ENCODE results near the gene GRPEL1.

GRPEL1 gene

GRCh38 chr4:7067452-7068278 is at the start of gene GRPEL1:
Gene GRPEL1, minus strand, starts transcription at chr4:7068064. Its CDS starts 32 bp downstream, at chr4:7068032.
- peak within 1 kb of the TSS; percentile 55 for H3K27ac ChIP-seq (ENCODE audit: low read length)

GRCh38 chr4:7116705-7117104 is 48.8 kb upstream of the GRPEL1 start:
- TF ChIP-seq CTCF (IDR thresholded peaks at IDR 0.05; ENCODE audit: low read depth, low read length): no peak
- TF ChIP-seq EZH2phosphoT487 (IDR thresholded peaks at IDR 0.05; ENCODE audit: low read depth): no peak
- no peak overlapping the region for H2AFZ ChIP-seq (ENCODE audit: low read depth, low read length)
- no peak overlapping the region for H3K27ac ChIP-seq (ENCODE audit: low read length)
- H3K36me3 ChIP-seq (replicated peaks; ENCODE audit: low read depth, low read length): no peaks in the 10 kb centered on the region
- H3K9ac ChIP-seq (ENCODE audit: low read length): no peak overlapping the region
- H3K4me1 ChIP-seq (ENCODE audit: low read length): no peaks in the 10 kb centered on the region
- no peaks in the 10 kb centered on the region for H4K20me1 ChIP-seq (ENCODE audit: insufficient read depth, low read length)
- no peak overlapping the region for H3K4me3 ChIP-seq (ENCODE audit: low read length)
- no peak overlapping the region for H3K4me2 ChIP-seq (ENCODE audit: low read length)
- no peaks in the 10 kb centered on the region for H3K9me3 ChIP-seq (ENCODE audit: insufficient read depth, low read length)
- no peaks in the 10 kb centered on the region for H3K27me3 ChIP-seq (ENCODE audit: low read depth, low read length)
- H3K79me2 ChIP-seq (ENCODE audit: low read length): no peaks in the 10 kb centered on the region

More at GRCh38 chr4:7067452-7068278, at the start of gene GRPEL1:
- Histone ChIP-seq H3K4me2 (ENCODE audit: low read length) (peak within 1 kb of the TSS; percentile 93), H3K9me3 (ENCODE audit: insufficient read depth, low read length) (no peaks in the 10 kb centered on the region), H3K27me3 (ENCODE audit: low read depth, low read length) (peaks cover 12% of the 10 kb centered on the region; the same call in 1 of the 2 replicates), H3K79me2 (ENCODE audit: low read length) (peaks cover 50% of the 10 kb centered on the region), H3K4me3 (ENCODE audit: low read length) (peak within 1 kb of the TSS; percentile 93), H4K20me1 (ENCODE audit: insufficient read depth, low read length) (peaks cover 33% of the 10 kb centered on the region), H3K4me1 (ENCODE audit: low read length) (peaks cover 17% of the 10 kb centered on the region), H3K9ac (ENCODE audit: low read length) (peak within 1 kb of the TSS; percentile 89), H3K36me3 (replicated peaks; ENCODE audit: low read depth, low read length) (peaks cover 34% of the 10 kb centered on the region), H2AFZ (ENCODE audit: low read depth, low read length) (peak within 1 kb of the TSS; percentile 90)
- peak; percentile 17; the same call in 1 of the 2 replicates for TF ChIP-seq CTCF (IDR thresholded peaks at IDR 0.05; ENCODE audit: low read depth, low read length)
- TF ChIP-seq EZH2phosphoT487 (IDR thresholded peaks at IDR 0.05; ENCODE audit: low read depth): no peak

GRCh38 chr4:7115557-7116340 is 47.9 kb upstream of the GRPEL1 start:
- H3K4me3 ChIP-seq (ENCODE audit: low read length): no peak overlapping the region
- H3K4me2 ChIP-seq (ENCODE audit: low read length): no peak overlapping the region
- no peak overlapping the region for H2AFZ ChIP-seq (ENCODE audit: low read depth, low read length)
- H3K27ac ChIP-seq (ENCODE audit: low read length): no peak overlapping the region
- no peaks in the 10 kb centered on the region for H3K27me3 ChIP-seq (ENCODE audit: low read depth, low read length)
- H3K79me2 ChIP-seq (ENCODE audit: low read length): no peaks in the 10 kb centered on the region
- TF ChIP-seq CTCF (IDR thresholded peaks at IDR 0.05; ENCODE audit: low read depth, low read length): no peak
- no peak for TF ChIP-seq EZH2phosphoT487 (IDR thresholded peaks at IDR 0.05; ENCODE audit: low read depth)
- no peaks in the 10 kb centered on the region for H3K36me3 ChIP-seq (replicated peaks; ENCODE audit: low read depth, low read length)
- no peaks in the 10 kb centered on the region for H3K9me3 ChIP-seq (ENCODE audit: insufficient read depth, low read length)
- no peaks in the 10 kb centered on the region for H4K20me1 ChIP-seq (ENCODE audit: insufficient read depth, low read length)
- no peaks in the 10 kb centered on the region for H3K4me1 ChIP-seq (ENCODE audit: low read length)
- no peak overlapping the region for H3K9ac ChIP-seq (ENCODE audit: low read length)

DNA sequence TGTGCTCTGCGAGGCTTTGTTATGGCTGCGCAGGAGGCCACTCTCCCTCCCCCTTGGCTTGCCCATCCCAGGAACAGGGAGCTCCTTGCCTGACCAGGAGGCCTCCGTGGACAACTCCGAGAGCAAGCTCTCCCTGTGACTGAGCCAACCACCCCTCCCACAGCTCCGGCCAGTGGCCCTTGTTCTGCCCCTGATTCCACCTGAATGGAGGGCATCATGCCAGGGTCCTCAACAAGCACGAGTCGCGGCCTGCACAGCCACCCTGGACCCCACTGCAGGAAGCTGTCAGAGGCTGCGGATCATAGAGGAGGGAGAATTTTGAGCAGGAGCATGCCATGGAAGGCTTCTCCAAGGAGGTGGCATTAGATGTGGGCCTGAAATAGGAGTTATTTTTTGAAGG is 44.8 kb upstream of the GRPEL1 start:
- Histone ChIP-seq H3K79me2 (ENCODE audit: low read length) (no peaks in the 10 kb centered on the region), H3K27ac (ENCODE audit: low read length) (no peak overlapping the region), H3K9ac (ENCODE audit: low read length) (no peak overlapping the region), H3K4me2 (ENCODE audit: low read length) (no peak overlapping the region), H2AFZ (ENCODE audit: low read depth, low read length) (no peak overlapping the region), H3K4me3 (ENCODE audit: low read length) (no peak overlapping the region), H3K9me3 (ENCODE audit: insufficient read depth, low read length) (no peaks in the 10 kb centered on the region), H3K36me3 (replicated peaks; ENCODE audit: low read depth, low read length) (no peaks in the 10 kb centered on the region), H4K20me1 (ENCODE audit: insufficient read depth, low read length) (no peaks in the 10 kb centered on the region), H3K4me1 (ENCODE audit: low read length) (no peaks in the 10 kb centered on the region), H3K27me3 (ENCODE audit: low read depth, low read length) (no peaks in the 10 kb centered on the region)
- no peak for TF ChIP-seq EZH2phosphoT487 (IDR thresholded peaks at IDR 0.05; ENCODE audit: low read depth)
- no peak for TF ChIP-seq CTCF (IDR thresholded peaks at IDR 0.05; ENCODE audit: low read depth, low read length)
